Rectal smooth muscle tissue (tissue), 1 donor: Measurements from ENCODE around the gene NEDD4L.
"Not testable (repeated sequence)": the region's sequence is repeated elsewhere in the genome, so short reads cannot be mapped to it uniquely, and the experiment has no call there.

Experiments used
- H3K27ac ChIP-seq: one replicate; pipeline ENCODE4 v1.7.0; 2013; ENCODE audit warnings: low read depth, low read length, inconsistent platforms
- H3K27me3 ChIP-seq: one replicate; pipeline ENCODE4 v1.7.0; 2013; ENCODE audit warnings: low read length; ENCODE audit not compliant: control insufficient read depth, insufficient read depth
- H3K36me3 ChIP-seq: one replicate; pipeline ENCODE4 v1.7.0; 2013; ENCODE audit warnings: low read length; ENCODE audit not compliant: control insufficient read depth, insufficient read depth
- H3K4me1 ChIP-seq: one replicate; pipeline ENCODE4 v1.7.0; 2013; ENCODE audit warnings: low read length; ENCODE audit not compliant: control insufficient read depth, insufficient read depth
- H3K4me3 ChIP-seq: one replicate; pipeline ENCODE4 v1.7.0; 2013; ENCODE audit warnings: low read length
- H3K9ac ChIP-seq: one replicate; pipeline ENCODE4 v1.7.0; 2013; ENCODE audit warnings: low read length

NEDD4L gene

GRCh38 chr18:58271770-58272169, 227.7 kb downstream of the NEDD4L start:
- Histone ChIP-seq H3K4me3 (no peak overlapping the region), H3K27ac (no peak overlapping the region)

DNA sequence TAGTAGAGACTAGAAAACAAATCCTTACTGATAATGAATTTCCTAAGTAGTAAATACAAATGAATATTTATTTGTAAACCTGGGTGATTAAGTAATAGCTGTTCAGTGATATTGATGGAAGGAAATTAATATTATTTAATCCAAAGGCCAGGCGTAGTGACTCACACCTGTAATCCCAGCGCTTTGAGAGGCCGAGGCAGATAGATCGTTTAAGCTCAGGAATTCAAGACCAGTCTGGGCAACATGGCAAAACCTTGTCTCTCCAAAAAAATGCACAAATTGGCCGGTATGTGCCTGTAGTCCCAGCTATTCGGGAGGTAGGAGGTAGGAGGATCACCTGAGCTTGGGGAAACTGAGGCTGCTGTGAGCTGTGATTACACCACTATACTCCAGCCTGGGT, 228.2 kb downstream of the NEDD4L start:
- Histone ChIP-seq H3K27me3 (no peaks in the 10 kb centered on the region), H3K27ac (no peak overlapping the region), H3K36me3 (no peaks in the 10 kb centered on the region), H3K9ac (no peak overlapping the region), H3K4me3 (no peak overlapping the region), H3K4me1 (peaks cover 3% of the 10 kb centered on the region)

More at GRCh38 chr18:58271770-58272169, 227.7 kb downstream of the NEDD4L start:
- Histone ChIP-seq H3K9ac (no peak overlapping the region), H3K4me1 (peaks cover 1% of the 10 kb centered on the region), H3K27me3 (no peaks in the 10 kb centered on the region), H3K36me3 (no peaks in the 10 kb centered on the region)

GRCh38 chr18:58272779-58273435, 228.9 kb downstream of the NEDD4L start:
- H3K36me3 ChIP-seq, result no peaks in the 10 kb centered on the region
- H3K4me3 ChIP-seq, result no peak overlapping the region
- H3K27me3 ChIP-seq, result no peaks in the 10 kb centered on the region
- H3K9ac ChIP-seq, result no peak overlapping the region
- no peak overlapping the region for H3K27ac ChIP-seq
- peaks cover 3% of the 10 kb centered on the region for H3K4me1 ChIP-seq

DNA sequence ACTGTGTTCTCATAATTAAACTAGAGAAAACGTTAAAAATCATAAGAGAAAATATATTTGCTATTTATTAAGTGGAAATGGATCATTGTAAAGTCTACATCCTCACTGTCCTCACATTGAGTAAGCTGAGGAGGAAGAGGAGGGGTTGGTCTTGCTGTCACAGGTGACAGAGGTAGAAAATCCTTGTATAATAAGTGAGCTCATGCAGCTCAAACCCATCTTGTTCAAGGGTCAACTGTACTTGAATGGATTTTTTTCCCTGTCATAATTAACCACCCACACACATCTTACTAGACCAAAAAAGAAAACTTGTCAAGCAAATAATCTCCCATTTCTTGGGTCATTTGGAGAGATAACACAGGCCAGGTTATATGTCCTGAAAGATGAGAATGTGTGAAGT, 231.2 kb downstream of the NEDD4L start:
- no peak overlapping the region for H3K9ac ChIP-seq
- H3K4me1 ChIP-seq, result peaks cover 3% of the 10 kb centered on the region
- H3K4me3 ChIP-seq, result no peak overlapping the region
- H3K36me3 ChIP-seq, result no peaks in the 10 kb centered on the region
- no peak overlapping the region for H3K27ac ChIP-seq
- no peaks in the 10 kb centered on the region for H3K27me3 ChIP-seq

- Histone ChIP-seq H3K9ac (no peak overlapping the region), H3K27me3 (no peaks in the 10 kb centered on the region), H3K27ac (no peak overlapping the region), H3K4me1 (peaks cover 3% of the 10 kb centered on the region), H3K4me3 (no peak overlapping the region), H3K36me3 (no peaks in the 10 kb centered on the region)
Observed at GRCh38 chr18:58276789-58277739, 233.0 kb downstream of the NEDD4L start.

- no peak overlapping the region for H3K27ac ChIP-seq
Observed at GRCh38 chr18:58279504-58280175, 235.6 kb downstream of the NEDD4L start.

GRCh38 chr18:58280191-58280590, 236.2 kb downstream of the NEDD4L start:
- H3K27me3 ChIP-seq, result no peaks in the 10 kb centered on the region
- H3K4me3 ChIP-seq, result no peak overlapping the region
- no peak overlapping the region for H3K9ac ChIP-seq
- no peak overlapping the region for H3K27ac ChIP-seq
- H3K36me3 ChIP-seq, result no peaks in the 10 kb centered on the region
- H3K4me1 ChIP-seq, result peaks cover 3% of the 10 kb centered on the region

More at GRCh38 chr18:58279504-58280175, 235.6 kb downstream of the NEDD4L start:
- peaks cover 3% of the 10 kb centered on the region for H3K4me1 ChIP-seq
- H3K36me3 ChIP-seq, result no peaks in the 10 kb centered on the region
- no peak overlapping the region for H3K9ac ChIP-seq
- H3K4me3 ChIP-seq, result no peak overlapping the region
- no peaks in the 10 kb centered on the region for H3K27me3 ChIP-seq

- not testable (repeated sequence) for H3K27me3 ChIP-seq, H3K36me3 ChIP-seq, H3K4me3 ChIP-seq, H3K9ac ChIP-seq, H3K27ac ChIP-seq, H3K4me1 ChIP-seq
Observed at GRCh38 chr18:58282872-58283271, 238.8 kb downstream of the NEDD4L start.

DNA sequence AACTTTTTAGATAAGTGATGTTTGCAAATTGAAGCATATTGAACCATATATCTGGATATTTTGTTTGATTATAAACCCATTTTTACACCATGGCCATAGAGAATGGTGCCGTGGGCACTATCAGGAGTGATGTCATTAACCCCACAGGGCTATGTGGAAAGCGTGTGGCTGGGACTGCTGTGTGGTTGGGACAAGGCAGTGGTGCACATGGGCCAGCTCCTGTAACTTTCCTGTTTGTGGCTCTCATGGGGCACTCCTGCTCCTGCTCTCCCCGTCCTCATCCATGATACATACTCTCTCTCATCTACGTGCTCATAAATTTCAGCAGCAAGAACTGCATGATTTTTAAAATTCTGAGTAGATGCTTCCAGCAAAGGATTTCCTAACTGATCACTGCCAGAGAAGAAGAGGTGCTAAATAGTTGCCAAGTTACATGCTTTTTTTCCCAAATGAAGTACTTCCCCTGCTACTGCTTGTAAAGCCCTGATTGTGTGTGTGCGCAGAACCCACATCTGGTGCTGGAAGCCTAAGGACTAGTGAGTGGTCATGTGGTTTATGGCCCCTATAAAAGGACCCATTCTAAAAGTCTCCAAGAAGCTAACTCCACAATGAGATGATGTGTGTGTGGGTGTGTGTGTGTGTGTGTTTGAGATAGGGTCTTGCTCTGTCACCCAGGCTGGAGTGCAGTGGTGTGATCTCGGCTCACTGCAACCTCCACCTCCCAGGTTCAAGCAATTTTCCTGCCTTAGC, 240.8 kb downstream of the NEDD4L start:
- no peak overlapping the region for H3K27ac ChIP-seq
- no peaks in the 10 kb centered on the region for H3K27me3 ChIP-seq
- no peaks in the 10 kb centered on the region for H3K36me3 ChIP-seq
- H3K4me1 ChIP-seq, result peaks cover 5% of the 10 kb centered on the region
- no peak overlapping the region for H3K9ac ChIP-seq
- H3K4me3 ChIP-seq, result no peak overlapping the region

DNA sequence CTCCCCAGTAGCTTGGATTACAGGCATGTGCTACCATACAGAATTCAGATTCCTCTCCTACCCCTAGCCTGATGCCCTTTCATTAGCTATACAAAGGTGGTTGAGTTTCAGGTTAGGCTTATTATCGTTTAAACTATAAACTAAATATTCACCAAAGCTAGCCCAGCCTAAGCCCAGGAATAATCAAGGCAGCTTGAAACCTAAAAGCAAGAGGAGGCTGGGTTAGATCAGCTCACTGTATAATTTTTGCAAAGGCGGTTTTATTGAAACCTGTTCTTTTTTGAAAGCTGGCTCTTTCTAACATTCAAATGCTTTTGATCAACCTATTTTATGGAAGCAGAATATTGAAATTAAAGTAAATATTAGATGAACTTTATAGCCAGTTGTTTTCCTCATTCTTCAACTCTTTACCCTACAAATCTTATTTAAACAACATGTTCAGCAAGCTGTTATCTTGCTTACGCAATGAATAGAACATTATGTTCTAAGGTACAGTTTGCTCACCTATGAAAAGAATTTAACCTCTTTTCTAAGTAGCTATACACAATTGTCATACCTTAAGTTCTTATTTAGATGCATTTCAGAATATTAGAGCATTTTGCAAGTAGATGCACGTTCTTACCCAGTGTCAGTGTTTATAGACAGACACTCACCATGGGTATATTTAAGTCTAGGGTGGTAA, 241.6 kb downstream of the NEDD4L start:
- no peaks in the 10 kb centered on the region for H3K36me3 ChIP-seq
- H3K9ac ChIP-seq, result no peak overlapping the region
- H3K4me3 ChIP-seq, result no peak overlapping the region
- H3K27me3 ChIP-seq, result no peaks in the 10 kb centered on the region
- no peak overlapping the region for H3K27ac ChIP-seq
- H3K4me1 ChIP-seq, result peaks cover 8% of the 10 kb centered on the region

DNA sequence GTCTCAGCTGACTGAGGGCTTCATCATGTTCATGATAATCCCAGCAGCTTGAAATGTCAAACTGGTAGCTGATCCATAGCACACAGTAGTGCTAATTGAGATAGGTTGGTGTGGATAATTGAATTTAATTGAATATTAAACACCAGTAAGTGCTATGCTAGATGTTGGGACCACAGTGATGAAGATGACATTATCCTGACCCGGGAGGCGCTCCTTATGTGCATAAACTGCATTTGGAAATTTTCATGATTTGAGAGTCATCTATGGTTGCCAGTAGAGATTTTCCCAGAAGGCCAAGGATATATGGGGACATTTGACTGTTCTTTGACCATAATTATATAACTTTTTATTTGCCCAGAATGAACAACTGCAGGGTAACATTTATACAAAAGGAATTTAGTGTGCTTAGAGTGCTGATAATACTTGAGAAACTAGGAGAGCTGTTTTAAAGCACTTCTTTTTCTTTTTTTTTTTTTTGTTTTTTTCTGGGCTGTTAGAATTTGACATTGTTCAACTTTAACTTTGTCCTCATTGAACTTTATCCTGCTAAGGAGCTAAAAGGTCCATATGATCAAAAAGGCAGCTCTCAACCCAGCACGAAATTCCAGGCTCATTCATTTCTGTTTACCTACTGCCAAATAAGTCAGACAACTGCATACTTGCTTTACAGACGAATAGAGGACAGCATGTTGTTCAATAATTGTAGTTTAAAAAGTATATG, 242.8 kb downstream of the NEDD4L start:
- no peaks in the 10 kb centered on the region for H3K36me3 ChIP-seq
- peaks cover 8% of the 10 kb centered on the region for H3K4me1 ChIP-seq
- no peaks in the 10 kb centered on the region for H3K27me3 ChIP-seq
- H3K9ac ChIP-seq, result no peak overlapping the region
- no peak overlapping the region for H3K27ac ChIP-seq
- H3K4me3 ChIP-seq, result no peak overlapping the region
